ENCODE data around the gene SCUBE1.

GRCh38 chr22:43302531-43303041 is 40.6 kb downstream of the SCUBE1 start:
- TF ChIP-seq CTCF (IDR thresholded peaks at IDR 0.05) (no peak), POLR2AphosphoS5 (IDR thresholded peaks at IDR 0.05) (no peak)
